CD14-positive monocyte (primary cell): ENCODE data around the gene FAM221A. TPM values are rescaled to one million over a fixed set of nuclear protein-coding genes. Genes with fewer than 3 reads are reported as not detected.

Experiments used
- DNase-seq, 3 donors: peaks; one replicate each; pipeline ENCODE4 v3.0.0-alpha.2; 2011 to 2022
- H2AFZ ChIP-seq: 2 replicates; pipeline ENCODE4 v1.6.0; 2012; ENCODE audit warnings: mild to moderate bottlenecking, low read depth, low read length, inconsistent platforms; ENCODE audit not compliant: insufficient read depth, poor library complexity, severe bottlenecking
- H3K27ac ChIP-seq, 2 donors: 1 replicate in 1 of 2; 2 replicates in 1 of 2; pipeline ENCODE4 v1.5.1; 2012 to 2013; ENCODE audit warnings: low read length in 2 of 2, control low read depth in 1 of 2, inconsistent platforms in 1 of 2, low read depth in 1 of 2, mild to moderate bottlenecking in 1 of 2
- H3K27me3 ChIP-seq, 2 donors: one replicate each; pipeline versions ENCODE4 v1.6.0 to v1.6.1; 2011 to 2013; ENCODE audit warnings: low read length in 2 of 2; ENCODE audit not compliant: control insufficient read depth in 2 of 2, insufficient read depth in 2 of 2
- H3K36me3 ChIP-seq, 2 donors: replicated peaks in 1 of 2; 1 replicate in 1 of 2; 2 replicates in 1 of 2; pipeline versions ENCODE4 v1.5.1 to v1.6.1; 2012 to 2013; ENCODE audit warnings: low read length in 2 of 2, control low read depth in 1 of 2, inconsistent platforms in 1 of 2, mild to moderate bottlenecking in 1 of 2; ENCODE audit not compliant: insufficient read depth in 2 of 2, control insufficient read depth in 1 of 2
- H3K4me1 ChIP-seq, 2 donors: 1 replicate in 1 of 2; 2 replicates in 1 of 2; pipeline versions ENCODE4 v1.5.1 to v1.6.1; 2012 to 2013; ENCODE audit warnings: low read length in 2 of 2, control low read depth in 1 of 2, inconsistent platforms in 1 of 2, mild to moderate bottlenecking in 1 of 2, moderate library complexity in 1 of 2; ENCODE audit not compliant: insufficient read depth in 2 of 2, control insufficient read depth in 1 of 2
- H3K4me2 ChIP-seq: replicated peaks from 2 replicates; pipeline ENCODE3; 2012; ENCODE audit warnings: low read length, moderate library complexity, mild to moderate bottlenecking; ENCODE audit not compliant: poor library complexity, severe bottlenecking; ENCODE audit errors: extremely low read depth
- H3K4me3 ChIP-seq, 3 experiments: fragments of 200-600 bp in 1 of 3; sonication (generic) in 1 of 3; replicated peaks in 1 of 3; 1 replicate in 2 of 3; 2 replicates in 1 of 3; pipeline ENCODE4 v1.5.1; 2011 to 2013; ENCODE audit warnings: low read length in 3 of 3, mild to moderate bottlenecking in 3 of 3, control low read depth in 2 of 3, low read depth in 2 of 3, inconsistent platforms in 1 of 3, moderate library complexity in 1 of 3
- H3K79me2 ChIP-seq: 2 replicates; pipeline ENCODE4 v1.6.0; 2012; ENCODE audit warnings: mild to moderate bottlenecking, control low read depth, inconsistent platforms, low read length, moderate library complexity; ENCODE audit not compliant: insufficient read depth
- H3K9ac ChIP-seq: 2 replicates; pipeline ENCODE4 v1.6.0; 2017; ENCODE audit warnings: low read length, mild to moderate bottlenecking; ENCODE audit not compliant: insufficient read depth, poor library complexity, severe bottlenecking
- H3K9me3 ChIP-seq, 2 donors: replicated peaks in 1 of 2; 1 replicate in 1 of 2; 2 replicates in 1 of 2; pipeline versions ENCODE4 v1.5.1 to v1.6.1; 2012 to 2013; ENCODE audit warnings: low read length in 2 of 2, control low read depth in 1 of 2; ENCODE audit not compliant: control insufficient read depth in 1 of 2, insufficient read depth in 1 of 2
- H4K20me1 ChIP-seq: 2 replicates; pipeline ENCODE4 v1.6.0; 2012; ENCODE audit warnings: mild to moderate bottlenecking, low read length, control low read depth, moderate library complexity; ENCODE audit not compliant: insufficient read depth
- H3K27ac Mint-ChIP-seq, 7 donors: one replicate each; pipeline ENCODE4 v1.8.0; 2020; ENCODE audit warnings: mild to moderate bottlenecking in 7 of 7, mixed read lengths in 7 of 7, moderate library complexity in 6 of 7, inconsistent platforms in 2 of 7
- H3K27me3 Mint-ChIP-seq, 3 donors: one replicate each; pipeline ENCODE4 v1.8.0; 2021 to 2022; ENCODE audit warnings: low read depth in 3 of 3, mild to moderate bottlenecking in 3 of 3, mixed read lengths in 3 of 3, moderate library complexity in 3 of 3, inconsistent platforms in 1 of 3
- H3K36me3 Mint-ChIP-seq, 2 donors: one replicate each; pipeline ENCODE4 v1.8.0; 2020; ENCODE audit warnings: mixed read lengths in 2 of 2, inconsistent platforms in 1 of 2, mild to moderate bottlenecking in 1 of 2
- H3K4me1 Mint-ChIP-seq: one replicate; pipeline ENCODE4 v1.8.0; 2020; ENCODE audit warnings: mild to moderate bottlenecking, mixed read lengths
- H3K4me3 Mint-ChIP-seq, 2 donors: one replicate each; pipeline ENCODE4 v1.8.0; 2020; ENCODE audit warnings: mild to moderate bottlenecking in 2 of 2, mixed read lengths in 2 of 2, moderate library complexity in 1 of 2
- H3K9me3 Mint-ChIP-seq, 7 donors: one replicate each; pipeline ENCODE4 v1.8.0; 2020 to 2022; ENCODE audit warnings: mixed read lengths in 7 of 7, mild to moderate bottlenecking in 6 of 7, moderate library complexity in 6 of 7, inconsistent platforms in 2 of 7
- CTCF ChIP-seq: fragments of 200-600 bp; IDR thresholded peaks from one replicate; pipeline ENCODE4 v1.8.0; 2022; ENCODE audit warnings: antibody characterized with exemption, mild to moderate bottlenecking
- WGBS: methylation state at CpG from one replicate; pipeline ENCODE4 v1.1.5; 2013; ENCODE audit warnings: missing lambda C conversion rate; ENCODE audit not compliant: insufficient coverage; 5-methylcytosine and 5-hydroxymethylcytosine counted together
- intact Hi-C, 2 donors: fragments of 100-400 bp; cut with micrococcal nuclease; formaldehyde crosslinking; loops; one replicate each; pipeline versions ENCODE4 v1.15.0 to v1.15.1; 2023
- polyA plus RNA-seq, 3 donors: library from polyadenylated mRNA; depleted of rRNA in 1 of 3; unstranded in 2 of 3; stranded (reverse) in 1 of 3; fragments of 300-500 nt in 2 of 3; fragments of >200 nt in 1 of 3; fragmentation: Illumina TruSeq in 2 of 3; gene quantifications; 1 replicate in 2 of 3; 2 replicates in 1 of 3; pipeline ENCODE4 v1.2.3, GENCODE V29; 2012 to 2021

The FAM221A gene
- polyA plus RNA-seq, 3 donors = 1.4 to 7.8 (median 2.1) TPM

- peaks cover 8 to 10% of the 10 kb centered on the region in 2 donors for H3K9me3 ChIP-seq
- no peak overlapping the region for H3K9ac ChIP-seq
- H3K27me3 ChIP-seq = no peaks in the 10 kb centered on the region
- H3K4me1 ChIP-seq = no peaks in the 10 kb centered on the region
- no peak overlapping the region for H3K4me3 ChIP-seq
- no peak overlapping the region for H3K27ac ChIP-seq
- Mint-ChIP-seq H3K27ac (no peak overlapping the region), H3K4me1 (no peaks in the 10 kb centered on the region), H3K4me3 (no peak overlapping the region), H3K9me3 (peaks cover 4 to 18% (median 16%) of the 10 kb centered on the region in 7 donors), H3K36me3 (peaks cover 9 to 16% of the 10 kb centered on the region in 2 donors), H3K27me3 (peaks cover 0 to 2% (median 0%) of the 10 kb centered on the region in 3 donors)
- no CpG with 5 or more reads among the region's 7 CpGs for WGBS
- no peak overlapping the region for H2AFZ ChIP-seq
- peaks cover 0 to 15% of the 10 kb centered on the region in 2 donors for H3K36me3 ChIP-seq
- intact Hi-C loops = no loop called here
- DNase-seq = no peak
- H4K20me1 ChIP-seq = no peaks in the 10 kb centered on the region
- no peak for TF ChIP-seq CTCF
- no peak overlapping the region for H3K4me2 ChIP-seq
- no peaks in the 10 kb centered on the region for H3K79me2 ChIP-seq
Observed at GRCh38 chr7:23709081-23709750, 29.2 kb downstream of the FAM221A start.

- H3K9me3 ChIP-seq = peaks cover 8 to 9% of the 10 kb centered on the region in 2 donors
- Mint-ChIP-seq H3K36me3 (peaks cover 2 to 9% of the 10 kb centered on the region in 2 donors), H3K9me3 (peaks cover under 1 to 12% (median 9%) of the 10 kb centered on the region in 7 donors), H3K27me3 (peaks cover 0 to 2% (median 0%) of the 10 kb centered on the region in 3 donors), H3K4me3 (no peak within 1 kb of the TSS), H3K27ac (no peak within 1 kb of the TSS), H3K4me1 (no peaks in the 10 kb centered on the region)
- H3K4me1 ChIP-seq = no peaks in the 10 kb centered on the region
- H3K79me2 ChIP-seq = no peaks in the 10 kb centered on the region
- no peaks in the 10 kb centered on the region for H3K27me3 ChIP-seq
- H3K36me3 ChIP-seq = peaks cover 0 to 8% of the 10 kb centered on the region in 2 donors
- 95% methylated on average over 30 of the region's 33 CpGs for WGBS
- no peak within 1 kb of the TSS for H3K27ac ChIP-seq
- H2AFZ ChIP-seq = no peak within 1 kb of the TSS
- intact Hi-C loops = loop anchor here (5.0 to 10.0 kb wide), 3 partner anchors 138 to 435 kb away; no protein-coding TSS in a partner anchor
- no peak within 1 kb of the TSS for H3K4me2 ChIP-seq
- DNase-seq = no peak
- no peak within 1 kb of the TSS for H3K9ac ChIP-seq
- H4K20me1 ChIP-seq = no peaks in the 10 kb centered on the region
- H3K4me3 ChIP-seq = no peak within 1 kb of the TSS
- no peak for TF ChIP-seq CTCF
Observed at GRCh38 chr7:23710000-23710399, 30.0 kb downstream of the FAM221A start, which contains the start of gene STK31. Gene STK31 (plus strand): TSS chr7:23710219. CDS start chr7:23710286, 67 bp downstream.
